HFFc6 (cell line): Measurements from ENCODE around the gene MEF2C. TPM values are rescaled to one million over a fixed set of nuclear protein-coding genes. Genes with fewer than 3 reads are reported as not detected.

Source experiments
- DNase-seq: peaks from one replicate; pipeline ENCODE4 v3.0.0-alpha.2; 2018
- H3K27ac Mint-ChIP-seq: 2 replicates; pipeline ENCODE4 v1.8.0; 2020; ENCODE audit warnings: mild to moderate bottlenecking, mixed read lengths
- H3K27me3 Mint-ChIP-seq: 2 replicates; pipeline ENCODE4 v1.8.0; 2021; ENCODE audit warnings: mild to moderate bottlenecking, moderate library complexity, mixed read lengths; ENCODE audit not compliant: insufficient read depth
- H3K36me3 Mint-ChIP-seq: 2 replicates; pipeline ENCODE4 v1.8.0; 2021; ENCODE audit warnings: low read depth, mixed read lengths
- H3K4me1 Mint-ChIP-seq: 2 replicates; pipeline ENCODE4 v1.8.0; 2020; ENCODE audit warnings: low read depth, mixed read lengths
- H3K4me3 Mint-ChIP-seq: 2 replicates; pipeline ENCODE4 v1.8.0; 2020; ENCODE audit warnings: mild to moderate bottlenecking, moderate library complexity, mixed read lengths
- H3K9me3 Mint-ChIP-seq: 2 replicates; pipeline ENCODE4 v1.8.0; 2020; ENCODE audit warnings: mild to moderate bottlenecking, mixed read lengths
- total RNA-seq, 6 experiments: library from RNA; stranded (reverse); fragmentation: NEBNext Ultra II Directional; extraction: Animal tissue kit (Norgen Biotek cat#: 25700); gene quantifications; 2 replicates in 1 of 6; 3 replicates in 5 of 6; pipeline ENCODE4 v1.2.3, GENCODE V29; 2021
- TF ChIP-seq, protein P1 (sequence below): fragments of 200-600 bp; sonication (generic); IDR thresholded peaks from 2 replicates; pipeline ENCODE4 v1.5.0; 2021; ENCODE audit warnings: antibody characterized with exemption, mild to moderate bottlenecking

The MEF2C gene
- total RNA-seq, 6 experiments from 2014 or later, result 3.6 to 12.6 (median 9.2) TPM

DNA sequence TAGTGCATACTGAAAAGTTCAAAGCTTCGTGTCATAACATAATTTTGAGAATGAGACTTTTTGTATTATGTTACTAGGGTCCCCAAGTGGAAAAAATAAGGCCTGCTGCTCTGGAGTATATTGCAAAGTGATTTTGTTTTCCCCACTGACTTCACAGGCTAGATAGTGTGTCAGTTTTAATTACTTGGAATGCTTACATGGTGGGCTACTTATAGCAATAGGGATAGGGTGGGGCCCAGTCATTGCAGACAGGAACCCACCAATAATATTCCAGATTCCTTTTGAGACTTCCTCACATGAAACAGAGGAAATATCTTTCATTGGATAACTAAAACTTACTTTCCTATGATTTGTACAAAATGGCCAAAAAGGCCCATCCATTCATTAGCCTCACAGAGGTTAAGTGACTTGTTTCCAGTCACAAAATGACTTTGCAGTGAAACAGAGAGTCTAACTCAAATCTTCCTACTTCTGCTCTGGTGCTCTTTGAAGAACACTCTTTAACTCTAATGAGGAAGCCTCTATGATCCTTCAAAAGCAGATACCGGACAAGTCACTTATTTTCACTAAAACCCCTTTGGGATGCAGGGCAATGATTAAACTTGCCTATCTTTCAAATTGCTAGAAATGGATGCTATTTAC lies 16.2 kb upstream of the MEF2C start:
- no peak for DNase-seq
- H3K4me3 Mint-ChIP-seq, result no peak overlapping the region
- TF ChIP-seq, protein P1, sequence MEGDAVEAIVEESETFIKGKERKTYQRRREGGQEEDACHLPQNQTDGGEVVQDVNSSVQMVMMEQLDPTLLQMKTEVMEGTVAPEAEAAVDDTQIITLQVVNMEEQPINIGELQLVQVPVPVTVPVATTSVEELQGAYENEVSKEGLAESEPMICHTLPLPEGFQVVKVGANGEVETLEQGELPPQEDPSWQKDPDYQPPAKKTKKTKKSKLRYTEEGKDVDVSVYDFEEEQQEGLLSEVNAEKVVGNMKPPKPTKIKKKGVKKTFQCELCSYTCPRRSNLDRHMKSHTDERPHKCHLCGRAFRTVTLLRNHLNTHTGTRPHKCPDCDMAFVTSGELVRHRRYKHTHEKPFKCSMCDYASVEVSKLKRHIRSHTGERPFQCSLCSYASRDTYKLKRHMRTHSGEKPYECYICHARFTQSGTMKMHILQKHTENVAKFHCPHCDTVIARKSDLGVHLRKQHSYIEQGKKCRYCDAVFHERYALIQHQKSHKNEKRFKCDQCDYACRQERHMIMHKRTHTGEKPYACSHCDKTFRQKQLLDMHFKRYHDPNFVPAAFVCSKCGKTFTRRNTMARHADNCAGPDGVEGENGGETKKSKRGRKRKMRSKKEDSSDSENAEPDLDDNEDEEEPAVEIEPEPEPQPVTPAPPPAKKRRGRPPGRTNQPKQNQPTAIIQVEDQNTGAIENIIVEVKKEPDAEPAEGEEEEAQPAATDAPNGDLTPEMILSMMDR, result no peak
- H3K27ac Mint-ChIP-seq, result no peak overlapping the region
- H3K4me1 Mint-ChIP-seq, result no peaks in the 10 kb centered on the region
- H3K36me3 Mint-ChIP-seq, result no peaks in the 10 kb centered on the region
- no peaks in the 10 kb centered on the region for H3K27me3 Mint-ChIP-seq
- no peaks in the 10 kb centered on the region for H3K9me3 Mint-ChIP-seq

DNA sequence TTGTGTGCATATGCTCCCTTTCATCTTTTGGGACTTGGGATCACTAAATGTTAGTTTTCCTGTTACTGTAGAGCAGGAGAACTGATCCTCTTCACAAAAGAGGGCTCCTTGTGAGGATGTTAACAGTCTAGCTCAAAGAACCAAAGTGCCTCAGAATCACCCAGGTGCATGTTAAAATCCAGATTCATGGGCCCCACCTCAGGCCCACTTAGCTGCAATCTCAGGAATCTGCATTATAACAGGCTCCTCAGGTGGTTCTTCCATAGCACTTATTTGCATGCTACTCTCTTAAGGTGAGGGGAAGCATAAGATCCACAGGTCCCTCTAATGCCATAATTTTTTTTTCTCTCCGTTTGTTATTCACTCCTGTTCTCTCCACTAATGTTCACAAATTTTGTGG lies 14.8 kb upstream of the MEF2C start:
- no peak overlapping the region for H3K4me3 Mint-ChIP-seq
- TF ChIP-seq, protein P1, result no peak
- DNase-seq, result no peak
- H3K27me3 Mint-ChIP-seq, result no peaks in the 10 kb centered on the region
- H3K36me3 Mint-ChIP-seq, result no peaks in the 10 kb centered on the region
- H3K27ac Mint-ChIP-seq, result no peak overlapping the region
- no peaks in the 10 kb centered on the region for H3K9me3 Mint-ChIP-seq
- no peaks in the 10 kb centered on the region for H3K4me1 Mint-ChIP-seq

DNA sequence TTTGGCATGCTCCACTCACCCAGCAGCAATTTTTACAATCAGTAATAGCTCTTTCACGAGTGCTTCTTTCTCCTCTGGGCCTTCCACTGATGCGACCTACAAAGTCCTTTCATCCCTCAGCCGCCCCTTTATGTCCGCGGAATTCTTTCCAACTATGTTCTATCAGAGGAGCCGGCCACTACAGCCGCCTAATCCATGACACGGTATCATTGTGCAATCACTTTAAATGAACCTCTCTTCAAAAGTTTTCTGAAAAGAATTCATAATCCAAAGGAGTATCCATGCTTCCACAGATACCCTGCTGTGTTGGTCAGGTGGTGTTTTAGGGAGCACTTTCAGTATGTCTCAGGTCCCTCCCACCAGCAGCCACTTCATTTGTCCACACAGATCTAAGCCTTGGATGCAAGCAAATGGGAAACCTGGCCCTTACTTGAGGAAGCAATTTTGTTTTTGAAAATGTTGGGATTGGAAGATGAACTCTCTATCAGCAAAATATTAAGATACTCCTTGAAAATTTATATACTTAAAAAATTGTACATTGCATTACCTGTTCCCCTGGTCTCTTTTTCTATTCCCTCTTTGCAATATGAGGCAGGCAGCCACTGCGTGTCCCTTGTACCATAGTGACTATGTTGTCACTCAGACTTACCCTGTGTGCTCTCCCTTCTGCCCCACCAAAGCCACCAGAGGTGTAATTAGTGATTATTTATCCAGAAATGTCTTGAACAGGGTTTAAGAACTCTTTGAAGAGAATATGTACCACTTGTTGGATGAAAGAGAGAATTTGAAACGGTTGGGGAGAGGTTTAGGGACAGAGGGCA lies 12.9 kb upstream of the MEF2C start:
- H3K4me1 Mint-ChIP-seq, result no peaks in the 10 kb centered on the region
- H3K27me3 Mint-ChIP-seq, result peaks cover 2% of the 10 kb centered on the region; the same call in 1 of the 2 replicates

DNA sequence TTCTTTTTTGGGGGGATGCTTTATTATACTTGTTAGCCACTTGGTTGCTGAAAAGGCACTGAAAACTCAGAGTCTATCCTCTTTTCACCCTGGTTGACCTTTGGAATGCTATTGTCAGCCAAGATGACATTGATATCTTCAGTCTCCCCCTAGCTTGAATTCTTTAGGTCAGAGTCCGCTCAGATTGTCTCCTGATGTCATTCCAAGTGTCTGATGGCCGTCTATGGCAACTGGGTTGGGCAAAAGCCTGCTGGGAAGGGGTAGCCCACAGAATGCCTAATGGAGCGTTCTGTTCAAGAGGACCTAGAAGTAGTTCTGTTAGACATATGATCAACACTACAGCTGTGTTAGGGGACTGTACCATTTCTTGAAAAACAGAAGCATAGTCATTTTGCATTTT lies 9.7 kb upstream of the MEF2C start:
- H3K9me3 Mint-ChIP-seq, result no peaks in the 10 kb centered on the region
- H3K4me1 Mint-ChIP-seq, result peaks cover 17% of the 10 kb centered on the region
- TF ChIP-seq, protein P1, result no peak
- no peaks in the 10 kb centered on the region for H3K36me3 Mint-ChIP-seq
- H3K4me3 Mint-ChIP-seq, result no peak overlapping the region
- H3K27me3 Mint-ChIP-seq, result peaks cover 4% of the 10 kb centered on the region; the same call in 1 of the 2 replicates
- no peak overlapping the region for H3K27ac Mint-ChIP-seq
- DNase-seq, result no peak

More for the DNA sequence above, 12.9 kb upstream of the MEF2C start:
- no peak for DNase-seq
- TF ChIP-seq, protein P1, result no peak
- Mint-ChIP-seq H3K9me3 (no peaks in the 10 kb centered on the region), H3K4me3 (no peak overlapping the region), H3K36me3 (no peaks in the 10 kb centered on the region), H3K27ac (no peak overlapping the region)

DNA sequence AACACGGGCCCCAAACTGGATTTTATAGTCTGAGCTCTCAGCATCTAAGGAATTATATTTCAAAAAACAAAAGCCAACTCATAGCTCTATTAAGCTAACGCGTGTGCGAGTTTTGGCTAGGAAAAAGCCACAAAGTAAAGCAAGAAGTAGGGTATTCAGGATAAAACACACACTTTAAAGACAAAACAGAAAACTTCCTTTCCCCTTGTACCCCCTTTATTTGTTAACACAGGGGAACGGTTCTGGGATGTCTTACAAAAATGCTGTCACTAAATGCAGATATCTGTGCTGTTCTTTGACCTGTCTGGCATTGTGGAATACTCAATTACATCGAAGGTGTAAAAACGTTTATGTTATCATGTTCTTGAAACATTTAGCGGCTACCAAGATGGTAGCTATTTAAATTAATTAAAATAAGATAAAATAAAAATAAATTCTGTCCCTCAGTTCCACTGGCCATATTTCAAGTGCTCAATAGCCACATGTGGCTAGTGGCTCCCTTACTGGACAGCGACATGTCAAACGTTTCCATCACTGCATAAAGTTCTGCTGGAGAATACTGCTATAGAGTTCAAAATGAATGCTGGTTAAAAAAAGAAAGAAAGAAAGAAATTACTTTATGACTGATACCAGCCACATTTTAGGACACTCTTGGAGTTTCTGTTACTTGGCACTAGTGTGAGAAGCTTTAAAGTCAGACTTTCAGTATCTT lies 7.2 kb upstream of the MEF2C start:
- Mint-ChIP-seq H3K36me3 (no peaks in the 10 kb centered on the region), H3K27me3 (peaks cover 4% of the 10 kb centered on the region; the same call in 1 of the 2 replicates), H3K4me1 (peaks cover 17% of the 10 kb centered on the region)

More for the DNA sequence above, 7.2 kb upstream of the MEF2C start:
- TF ChIP-seq, protein P1, result no peak
- peak overlapping the region; percentile 94 for H3K4me3 Mint-ChIP-seq
- H3K9me3 Mint-ChIP-seq, result no peaks in the 10 kb centered on the region
- no peak overlapping the region for H3K27ac Mint-ChIP-seq
- no peak for DNase-seq
